Testis (tissue), 2 donors: ENCODE measurements around the gene IPO4.

Experiments used
- CTCF ChIP-seq, 3 experiments: fragments of 450-650 bp in 2 of 3; fragments of 200-600 bp in 1 of 3; sonication (generic) in 1 of 3; IDR thresholded peaks; one replicate each; pipeline ENCODE4 v1.5.1; 2016 to 2019; ENCODE audit warnings: antibody characterized with exemption in 3 of 3, mild to moderate bottlenecking in 2 of 3, moderate library complexity in 1 of 3
- POLR2A ChIP-seq: fragments of 450-650 bp; IDR thresholded peaks from one replicate; pipeline ENCODE4 v1.6.1; 2017; ENCODE audit warnings: antibody characterized with exemption, mild to moderate bottlenecking, moderate library complexity

GRCh38 chr14:24186831-24187538 lies 1.6 kb downstream of the IPO4 start:
- no peak for TF ChIP-seq CTCF (IDR thresholded peaks at IDR 0.05)
- TF ChIP-seq POLR2A, result no peak
